LHCN-M2 (cell line): ENCODE measurements around the gene BRI3BP. TPM values are rescaled to one million over a fixed set of nuclear protein-coding genes. Genes with fewer than 3 reads are reported as not detected.
"Not testable (repeated sequence)": the region's sequence is repeated elsewhere in the genome, so short reads cannot be mapped to it uniquely, and the experiment has no call there.

Experiments
- DNase-seq: peaks from one replicate; pipeline ENCODE4 v3.0.0-alpha.2; 2012; ENCODE audit warnings: low read depth
- total RNA-seq: library from RNA; depleted of rRNA; stranded (reverse); fragments of >200 nt; gene quantifications from 2 replicates; pipeline ENCODE4 v1.2.3, GENCODE V29; 2014

BRI3BP gene
- total RNA-seq, 1 experiment from 2014 or later: 13.1 TPM

DNA sequence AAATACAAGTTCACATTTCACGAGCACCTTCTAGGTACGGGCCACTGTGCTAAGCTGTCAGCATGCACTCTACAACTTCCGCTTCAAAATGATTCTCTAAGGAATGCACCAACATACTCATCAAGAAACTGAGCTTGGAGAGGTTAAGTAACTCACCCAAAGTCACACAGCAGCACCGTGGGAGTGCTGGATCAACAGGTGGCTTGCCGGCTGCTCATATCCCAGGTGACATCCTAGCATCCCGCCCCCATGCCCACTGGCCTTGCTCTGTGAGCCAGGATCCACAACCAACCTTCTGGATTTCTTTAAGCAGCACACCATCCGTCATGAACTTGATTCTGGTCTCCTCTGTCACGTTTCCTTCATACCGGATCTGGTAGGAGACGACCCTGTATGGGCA lies 21.2 kb upstream of the BRI3BP start:
- no peak for DNase-seq

DNA sequence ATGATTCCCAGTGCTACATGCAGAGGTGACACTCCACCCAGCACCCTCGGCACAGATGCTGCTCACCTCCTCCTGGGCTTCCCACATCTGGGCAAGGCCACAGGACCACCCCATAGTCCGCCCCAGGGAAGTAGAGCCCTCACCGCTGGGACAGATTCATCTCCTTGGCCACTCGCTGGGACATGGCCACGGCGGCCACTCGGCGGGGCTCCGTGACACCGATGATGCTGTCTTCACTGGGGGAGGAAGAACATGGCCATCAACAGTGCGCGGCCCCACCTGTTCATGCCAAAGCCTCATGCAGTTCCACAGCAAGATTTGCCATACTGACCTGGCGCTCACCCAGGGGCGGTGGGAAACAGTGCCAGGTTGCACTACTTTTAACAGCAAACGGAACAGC lies 18.2 kb upstream of the BRI3BP start:
- DNase-seq: no peak

DNA sequence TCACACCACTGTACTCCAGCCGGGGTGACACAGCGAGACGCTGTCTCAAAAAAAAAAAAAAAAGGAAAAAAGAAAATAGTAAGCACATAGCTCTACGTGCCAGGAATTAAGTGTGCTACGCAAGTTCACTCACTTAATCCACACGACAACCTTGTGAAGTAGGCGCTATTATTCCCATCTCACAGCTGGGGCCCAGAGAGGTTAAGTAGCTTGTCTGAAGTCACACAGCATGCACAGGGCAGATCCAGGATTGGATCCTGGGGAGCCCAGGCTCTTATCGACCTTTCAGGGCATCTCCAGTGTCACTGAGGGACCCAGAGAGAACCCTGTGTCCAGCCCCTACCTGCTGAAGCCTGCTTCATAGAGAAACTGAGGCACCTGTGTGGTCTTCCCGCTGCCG lies 16.4 kb upstream of the BRI3BP start:
- DNase-seq: no peak

DNA sequence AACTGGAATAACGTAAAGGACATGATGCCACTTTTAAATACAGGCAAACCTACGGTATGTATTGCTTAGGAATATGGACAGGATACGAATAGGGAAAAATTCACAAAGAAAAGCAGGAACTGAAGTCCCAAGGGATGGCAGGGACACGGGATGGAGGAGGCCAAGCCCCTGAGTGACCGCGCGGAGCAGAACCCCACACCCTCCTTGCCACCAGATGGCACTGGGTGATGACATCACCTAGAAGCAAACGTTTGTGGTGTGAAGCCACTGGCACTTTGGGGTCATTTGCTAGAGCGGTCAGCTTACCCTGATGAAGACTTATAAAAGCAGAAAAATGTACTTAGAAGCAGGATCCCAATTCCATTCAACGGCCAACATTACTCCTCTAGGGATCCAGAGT lies 13.9 kb upstream of the BRI3BP start:
- DNase-seq: no peak

DNA sequence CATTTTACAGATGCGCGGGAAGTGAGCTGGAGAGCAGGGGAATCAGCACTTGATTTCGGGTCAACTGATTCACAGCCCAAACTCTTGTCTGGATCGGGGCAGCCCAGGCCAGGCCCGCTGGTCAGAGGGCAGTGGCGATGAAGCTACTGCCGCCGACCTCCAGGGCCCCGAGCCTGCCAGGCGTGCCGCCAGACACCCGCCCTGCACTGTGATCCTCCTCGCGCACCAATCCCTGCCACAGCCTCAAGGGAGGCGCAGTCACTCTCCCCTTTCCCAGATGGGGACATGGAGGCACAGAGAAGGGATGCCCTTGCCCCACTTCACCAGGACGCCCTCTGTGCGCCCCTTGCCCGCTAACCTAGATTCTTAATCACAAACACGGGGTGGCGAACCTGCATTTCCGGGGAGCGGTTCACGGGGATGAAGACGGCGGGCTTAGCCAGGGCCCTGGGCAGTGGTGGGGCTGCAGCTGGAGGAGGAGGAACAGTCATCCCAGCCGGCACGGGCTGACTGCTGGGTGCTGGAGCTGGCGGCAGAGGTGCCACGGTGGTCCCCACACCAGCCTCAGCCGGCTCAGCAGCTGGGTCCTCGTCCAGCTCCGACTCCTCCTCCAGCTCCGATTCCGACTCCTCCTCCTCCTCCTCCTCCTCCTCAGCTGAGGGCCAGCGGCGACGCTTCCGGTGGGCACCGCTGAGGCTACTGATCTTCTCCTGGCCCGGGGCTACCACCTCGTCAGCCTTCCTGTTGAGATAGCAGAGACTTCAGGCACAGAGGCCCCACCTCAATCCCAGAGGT lies 13.2 kb upstream of the BRI3BP start:
- no peak for DNase-seq

DNA sequence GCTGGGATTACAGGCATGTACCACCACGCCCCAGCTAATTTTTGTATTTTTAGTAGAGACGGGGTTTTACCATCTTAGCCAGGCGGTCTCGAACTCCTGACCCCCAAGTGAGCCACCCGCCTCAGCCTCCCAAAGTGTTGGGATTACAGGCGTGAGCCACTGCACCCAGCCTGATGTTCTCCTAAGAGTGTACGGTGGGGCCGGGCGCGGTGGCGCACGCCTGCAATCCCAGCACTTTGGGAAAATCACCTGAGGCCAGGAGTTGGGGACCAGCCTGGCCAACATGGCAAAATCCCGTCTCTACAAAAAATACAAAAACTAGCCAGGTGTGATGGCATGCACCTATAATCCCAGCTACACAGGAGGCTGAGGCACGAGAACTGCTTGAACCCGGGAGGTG lies 6.6 kb upstream of the BRI3BP start:
- not testable (repeated sequence) for DNase-seq

DNA sequence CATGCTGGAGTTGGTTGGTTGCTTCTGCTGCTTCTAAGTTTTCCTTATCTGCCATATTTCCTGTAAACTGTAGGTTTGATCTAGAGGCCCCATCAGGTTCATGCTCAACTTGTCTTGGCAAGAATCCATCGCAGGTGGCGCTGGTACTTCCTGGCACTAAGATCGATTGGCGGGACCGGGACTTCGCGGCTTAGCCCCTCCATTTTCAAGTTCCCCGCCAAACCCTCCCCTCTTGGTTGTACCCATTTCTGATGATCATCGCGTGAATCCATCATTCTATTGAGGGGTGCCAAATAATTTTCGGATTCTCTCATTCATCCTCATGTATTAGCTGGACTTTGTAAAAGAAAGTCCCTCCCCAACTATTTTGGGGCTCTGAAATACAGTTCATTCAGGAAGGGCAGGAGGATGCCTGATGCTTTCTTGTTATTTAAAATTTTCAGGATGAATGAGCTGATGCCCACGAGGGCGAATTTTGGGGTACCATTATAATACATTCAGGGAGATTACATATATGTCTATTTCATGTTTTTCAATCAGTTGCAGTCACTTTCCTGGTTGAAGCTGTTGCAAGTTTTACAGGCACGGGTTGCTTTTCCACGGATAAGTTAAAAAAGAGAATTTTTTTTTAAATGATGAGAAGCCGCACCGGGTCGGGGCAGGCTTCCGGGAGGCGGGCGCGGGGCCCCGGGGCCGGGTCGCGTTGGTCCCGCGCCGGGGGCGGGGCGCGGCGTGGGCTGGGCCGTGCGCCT lies 395 bp upstream of the BRI3BP start:
- DNase-seq: peak; percentile 57

DNA sequence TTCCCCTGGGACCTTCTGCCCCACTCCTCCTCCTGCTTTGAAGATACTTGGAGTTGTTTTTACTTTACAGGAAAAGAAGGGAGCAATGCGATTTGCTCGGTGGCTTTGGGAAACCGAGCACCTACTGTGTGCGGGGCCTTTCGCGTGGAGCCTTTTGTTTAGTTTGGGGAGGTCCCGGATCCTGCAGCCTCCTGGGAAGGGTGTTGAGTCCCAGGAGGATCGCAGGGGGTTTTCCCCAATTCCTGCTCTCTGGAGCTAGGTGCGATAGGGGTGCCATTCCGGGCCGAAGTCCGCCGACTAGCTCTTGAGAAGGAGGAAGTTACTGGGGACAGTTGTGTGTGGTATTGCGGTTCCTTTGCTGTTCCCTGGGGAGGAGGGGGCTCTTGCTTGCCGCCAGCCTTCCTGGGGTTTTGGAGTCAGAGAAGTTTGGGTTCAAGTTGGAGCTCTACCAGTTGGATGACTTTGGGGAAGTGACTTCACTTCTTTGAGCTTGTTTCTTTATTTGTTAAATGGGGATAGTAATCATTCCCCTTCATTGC lies 1.1 kb downstream of the BRI3BP start:
- DNase-seq: no peak

DNA sequence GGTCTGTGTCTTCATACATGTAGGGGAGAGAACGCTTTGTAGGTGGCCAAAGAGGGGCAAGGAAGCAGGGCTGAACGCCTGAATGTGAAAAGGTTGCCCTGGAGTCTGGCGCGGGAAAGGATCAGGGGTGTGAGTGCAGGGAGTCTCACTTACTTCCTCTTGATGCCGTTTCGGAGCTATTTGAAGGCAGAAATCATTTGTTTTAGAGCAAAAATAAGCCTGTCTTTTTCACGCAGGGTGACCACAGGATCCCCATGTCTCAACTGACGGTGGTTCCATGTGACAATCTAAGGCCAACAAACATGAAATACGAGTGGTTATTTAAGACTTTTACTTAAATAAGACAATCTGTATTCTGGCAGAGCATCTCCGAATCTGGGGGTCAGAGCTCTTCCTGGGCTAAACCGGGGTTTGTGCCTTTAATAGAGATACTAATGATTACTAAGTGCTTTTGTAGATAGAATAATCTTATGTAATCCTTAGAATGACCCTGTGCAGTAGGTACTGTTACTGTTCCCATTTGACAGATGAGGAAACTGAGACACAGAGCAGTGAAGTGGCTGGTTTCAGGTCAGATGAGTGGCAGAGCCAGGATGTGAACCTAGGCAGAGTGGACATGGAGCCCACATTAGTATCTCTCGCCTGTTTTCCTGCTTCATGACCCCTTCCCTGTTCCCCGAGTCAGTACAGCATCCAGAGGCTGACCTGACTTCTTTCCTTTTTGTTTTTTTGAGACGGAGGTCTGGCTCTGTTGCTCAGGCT lies 1.9 kb downstream of the BRI3BP start:
- DNase-seq: no peak

DNA sequence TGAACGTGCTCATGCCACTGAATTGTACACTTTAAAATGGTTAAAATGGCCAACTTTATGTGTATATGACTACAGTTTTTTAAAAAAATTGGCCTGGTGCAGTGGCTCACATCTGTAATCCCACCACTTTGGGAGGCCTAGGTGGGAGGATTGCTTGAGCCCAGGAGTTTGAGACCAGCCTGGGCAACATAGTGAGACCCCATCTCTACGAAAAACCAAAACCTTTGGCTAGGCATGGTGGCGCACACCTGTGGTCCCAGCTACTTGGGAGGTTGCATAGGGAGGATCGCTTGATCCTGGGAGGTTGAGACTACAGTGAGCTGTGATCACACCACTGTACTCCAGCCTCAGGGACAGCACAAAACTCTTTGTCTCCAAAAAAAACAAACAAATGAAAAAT lies 5.3 kb downstream of the BRI3BP start:
- no peak for DNase-seq

DNA sequence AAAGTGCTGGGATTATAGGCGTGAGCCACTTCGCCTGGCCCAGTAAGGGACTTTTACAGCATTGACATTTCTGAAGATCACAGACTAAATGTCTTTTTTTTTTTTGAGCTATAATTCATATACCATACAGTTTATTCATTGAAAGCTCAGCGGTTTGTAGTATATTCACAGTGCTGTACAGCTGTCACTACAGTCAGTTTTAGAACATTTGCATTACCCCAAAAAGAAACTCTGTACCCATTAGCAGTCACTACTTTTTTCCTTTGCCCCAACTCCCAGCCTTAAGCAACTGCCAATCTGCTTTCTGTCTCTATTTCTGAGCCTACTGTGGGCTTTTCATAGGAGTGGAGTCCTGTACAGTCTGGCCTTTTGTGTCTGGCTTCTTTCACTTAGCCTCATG lies 8.2 kb downstream of the BRI3BP start:
- DNase-seq: no peak

DNA sequence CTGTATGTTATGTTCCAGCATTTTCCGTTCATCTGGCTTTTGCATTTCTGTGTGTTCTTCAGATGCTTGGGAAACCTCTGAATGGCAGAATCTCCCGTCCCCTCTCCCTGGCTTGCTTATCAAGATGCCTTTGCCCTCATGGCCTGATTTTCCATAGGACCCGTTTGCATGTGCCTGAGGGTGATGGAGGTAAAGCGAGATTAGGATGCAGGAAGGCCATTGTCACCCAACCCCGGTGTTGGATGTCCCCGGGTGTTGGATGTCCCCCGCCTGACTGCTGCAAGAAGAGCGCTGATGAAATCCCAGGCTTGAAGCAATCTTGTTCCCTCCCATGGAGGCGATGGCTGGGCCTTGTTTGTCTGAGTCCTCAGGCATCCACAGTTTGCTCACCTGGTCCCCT lies 9.6 kb downstream of the BRI3BP start:
- DNase-seq: no peak

DNA sequence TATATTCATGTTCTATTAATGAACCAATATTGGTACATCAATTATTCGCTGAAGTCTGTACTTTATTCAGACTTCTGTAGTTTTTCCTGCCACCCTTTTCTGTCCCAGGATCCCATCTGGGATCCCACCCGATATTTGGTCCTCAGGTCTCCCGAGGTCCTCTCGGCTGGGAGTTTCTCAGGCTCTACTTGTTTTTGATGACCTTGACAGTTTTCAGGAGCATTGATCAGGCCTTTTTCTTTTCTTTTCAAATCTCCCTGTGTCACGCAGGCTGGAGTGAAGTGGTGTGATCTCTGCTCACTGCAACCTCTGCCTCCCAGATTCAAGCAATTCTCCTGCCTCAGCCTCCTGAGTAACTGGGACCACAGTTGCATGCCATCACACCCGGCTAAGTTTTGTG lies 11.2 kb downstream of the BRI3BP start:
- no peak for DNase-seq

DNA sequence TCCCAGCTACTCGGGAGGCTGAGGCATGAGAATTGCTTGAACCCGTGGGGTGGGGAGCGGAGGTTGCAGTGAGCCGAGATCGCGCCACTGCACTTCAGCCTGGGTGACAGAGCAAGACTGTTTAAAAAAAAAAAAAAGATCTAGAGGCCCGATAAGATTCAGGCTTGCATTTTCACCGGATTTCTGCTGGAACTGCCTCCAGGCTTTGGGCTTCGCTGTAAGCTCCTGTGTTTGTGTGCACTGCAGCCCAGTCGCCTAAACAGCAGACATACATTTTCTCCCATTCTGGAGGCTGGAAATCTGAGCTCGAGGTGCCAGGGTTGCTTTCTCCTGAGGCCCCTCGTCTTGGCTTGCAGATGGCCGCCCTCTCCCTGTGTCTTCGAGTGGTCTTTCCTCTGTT lies 12.2 kb downstream of the BRI3BP start:
- DNase-seq: no peak

DNA sequence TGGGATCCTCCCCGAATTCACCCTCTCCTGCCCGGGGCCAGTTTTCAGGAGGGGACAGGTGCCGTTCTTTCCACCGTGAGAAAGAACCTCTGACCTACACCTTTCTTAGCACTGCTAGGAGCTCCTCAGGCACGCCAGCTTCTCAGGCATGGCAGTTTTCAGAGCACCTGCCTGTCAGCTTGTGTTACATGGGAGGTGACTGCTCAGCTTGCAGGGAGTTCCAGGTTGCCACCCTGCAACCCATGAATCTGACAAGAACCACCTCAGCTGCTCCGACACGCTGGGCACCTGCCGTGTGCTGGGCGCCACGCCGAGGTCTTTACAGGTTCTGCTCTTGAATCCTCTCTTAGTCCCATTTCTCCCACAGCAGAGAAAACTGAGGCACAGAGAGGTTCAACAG lies 12.9 kb downstream of the BRI3BP start:
- DNase-seq: no peak

DNA sequence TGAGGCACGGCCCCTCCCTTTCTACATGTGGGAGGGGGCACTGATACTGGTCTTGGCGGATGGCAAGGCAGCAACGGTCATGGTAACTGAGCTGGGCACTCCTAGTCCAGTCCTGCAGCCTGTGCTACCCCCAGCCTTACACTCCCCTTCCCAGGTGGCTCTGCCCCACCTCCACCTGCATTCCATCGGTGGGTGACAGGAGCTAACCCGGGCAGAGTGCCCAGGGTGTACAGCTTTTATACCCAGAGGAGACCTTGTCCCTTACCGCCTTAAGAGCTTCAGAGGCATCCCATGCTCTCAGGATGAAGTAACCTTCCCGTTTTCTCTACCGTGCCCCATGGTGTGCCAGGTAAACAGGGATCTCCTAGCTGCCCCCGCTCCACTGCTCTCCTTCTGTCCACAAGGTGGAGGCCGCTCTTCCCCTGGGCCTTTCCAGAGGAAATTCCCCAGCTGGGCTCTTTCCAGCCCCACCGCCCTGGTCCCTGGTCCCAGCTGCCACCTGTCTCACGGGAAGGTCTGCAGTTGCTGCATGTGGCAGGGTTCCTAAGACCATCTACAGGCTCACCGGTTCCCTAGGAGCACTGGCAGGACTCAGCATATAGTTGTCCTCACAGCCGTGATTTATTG lies 20.5 kb downstream of the BRI3BP start:
- DNase-seq: no peak

DNA sequence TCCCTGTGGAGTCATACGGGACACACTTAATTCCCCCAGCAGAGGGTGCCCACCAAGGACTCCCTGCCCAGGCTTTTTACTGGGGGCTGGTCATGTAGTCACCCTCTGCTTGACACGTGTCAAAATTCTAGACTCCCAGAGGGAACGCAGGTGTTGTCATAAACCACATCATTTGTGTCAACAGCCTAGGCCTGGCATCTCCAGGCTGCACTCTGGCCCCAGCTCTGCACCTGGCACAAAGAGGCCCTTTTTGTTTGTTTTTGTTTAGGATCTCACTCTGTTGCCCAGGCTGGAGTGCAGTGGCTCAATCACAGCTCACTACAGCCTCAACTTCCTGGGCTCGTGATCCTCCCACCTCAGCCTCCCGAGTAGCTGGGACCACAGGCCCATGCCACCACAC lies 21.1 kb downstream of the BRI3BP start:
- DNase-seq: no peak

DNA sequence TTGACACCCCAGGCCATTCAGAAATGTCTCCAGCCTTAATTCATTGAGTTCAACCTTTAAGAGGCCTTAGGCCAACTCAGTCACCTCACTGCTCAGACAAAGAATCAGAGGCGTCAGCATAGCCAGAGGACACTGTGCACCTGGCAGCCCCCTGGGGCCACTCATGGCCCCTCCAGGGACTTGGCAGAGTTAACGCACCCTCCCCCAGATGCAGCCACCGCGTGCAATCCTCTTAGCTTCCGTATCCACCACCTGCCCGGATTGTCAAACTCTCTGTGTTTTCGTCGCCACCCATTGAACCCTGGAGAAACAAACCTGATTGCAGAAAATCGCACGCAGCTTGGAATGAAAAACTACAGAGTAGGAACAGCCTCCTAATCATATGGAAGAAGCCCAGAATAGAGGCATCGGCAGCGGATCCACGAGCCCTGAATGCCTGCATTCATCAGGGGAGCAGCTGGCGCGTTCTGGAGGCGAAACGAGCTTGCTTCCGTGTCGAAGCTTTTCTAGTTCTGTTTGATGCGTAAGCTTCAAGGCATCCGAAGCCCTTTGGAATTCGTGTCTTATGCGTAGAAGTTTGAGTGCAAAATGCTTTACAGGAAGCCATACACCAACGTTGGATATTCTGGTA lies 22.4 kb downstream of the BRI3BP start:
- DNase-seq: peak; percentile 50

DNA sequence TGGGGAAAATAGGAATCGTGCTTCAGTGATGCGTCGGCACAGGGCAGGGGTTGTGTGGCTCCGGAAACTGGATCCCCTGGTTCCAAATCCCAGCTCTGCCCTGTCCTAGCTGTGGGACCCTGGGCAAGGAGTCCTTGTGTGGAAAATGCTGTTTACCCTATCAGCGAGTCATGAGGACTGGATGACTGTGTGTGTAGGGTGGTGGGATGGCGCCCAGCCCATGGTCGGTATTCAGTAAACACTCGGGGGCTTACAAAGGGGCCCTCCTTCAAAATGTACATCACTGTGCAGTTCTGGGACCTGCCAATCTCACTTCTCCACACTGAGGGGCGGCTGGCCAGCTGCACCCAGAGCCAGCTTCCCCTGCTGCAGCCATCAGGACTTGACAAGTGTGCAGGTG lies 24.4 kb downstream of the BRI3BP start:
- DNase-seq: no peak

DNA sequence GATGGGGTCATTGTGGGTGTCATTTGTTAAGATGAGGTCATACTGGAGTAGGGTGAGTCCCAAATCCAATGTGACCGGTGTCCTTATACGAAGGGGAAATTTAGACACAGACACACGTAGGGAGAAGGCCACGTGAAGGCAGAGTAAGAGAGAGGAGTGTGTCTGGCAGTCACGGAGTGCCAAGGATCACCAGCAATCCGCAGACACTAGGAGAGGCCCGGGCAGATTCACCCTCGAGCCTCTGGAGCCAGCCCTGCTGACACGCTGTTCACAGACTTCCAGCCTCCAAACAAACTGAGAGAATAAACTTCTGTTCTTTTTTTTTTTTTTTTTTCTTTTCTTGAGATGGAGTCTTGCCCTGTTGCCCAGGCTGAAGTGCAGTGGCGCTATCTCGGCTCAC lies 24.9 kb downstream of the BRI3BP start:
- no peak for DNase-seq

DNA sequence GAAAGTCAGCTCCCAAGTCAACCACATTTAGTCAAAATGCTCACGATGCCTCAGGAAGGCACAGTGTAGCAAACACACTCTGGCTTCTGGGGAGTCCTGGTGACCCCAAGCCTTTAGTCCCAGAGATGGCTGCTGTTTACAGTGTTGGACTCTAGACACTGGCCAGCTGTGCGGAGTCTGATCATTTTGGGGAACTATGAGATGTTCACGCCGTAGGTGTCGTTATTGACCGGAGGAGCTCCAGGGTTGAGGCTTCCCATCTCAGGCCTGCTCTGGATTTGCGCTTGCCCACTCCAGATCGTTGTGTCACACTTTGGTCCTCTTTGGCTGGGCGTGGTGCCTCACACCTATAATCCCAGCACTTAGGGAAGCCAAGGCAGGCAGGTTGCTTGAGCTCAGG lies 27.7 kb downstream of the BRI3BP start:
- no peak for DNase-seq
